GM10266 (cell line): ENCODE measurements around the gene RTL9.

Source experiments
- DNase-seq: peaks from one replicate; pipeline ENCODE4 v3.0.0; 2012; ENCODE audit errors: extremely low spot score
- TF ChIP-seq, protein P1 (sequence below): IDR thresholded peaks from 2 replicates; pipeline ENCODE4 v1.5.1; 2012; ENCODE audit warnings: mild to moderate bottlenecking, low read depth; ENCODE audit not compliant: control insufficient read depth, insufficient read depth; ENCODE audit errors: missing control alignments

RTL9 gene

DNA sequence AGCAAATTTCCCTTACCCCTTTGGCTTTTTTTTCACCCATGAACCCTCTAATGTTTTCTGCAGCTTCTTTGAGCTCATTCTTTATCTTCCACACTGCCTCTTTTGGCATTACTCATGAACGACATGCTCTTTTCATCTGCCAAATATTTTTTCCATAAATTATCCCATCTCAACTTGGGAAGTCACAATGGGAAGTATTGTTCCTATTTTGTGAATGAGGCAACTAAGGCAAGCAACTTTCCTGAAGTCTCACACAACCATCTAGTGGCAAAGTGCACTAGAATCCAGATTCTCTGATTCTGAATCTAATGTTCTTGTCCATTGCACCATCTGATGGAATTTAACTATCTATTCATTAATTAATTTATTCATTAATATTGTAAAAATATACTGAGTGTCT is 625 bp downstream of the RTL9 start:
- no peak for DNase-seq
- TF ChIP-seq, protein P1, sequence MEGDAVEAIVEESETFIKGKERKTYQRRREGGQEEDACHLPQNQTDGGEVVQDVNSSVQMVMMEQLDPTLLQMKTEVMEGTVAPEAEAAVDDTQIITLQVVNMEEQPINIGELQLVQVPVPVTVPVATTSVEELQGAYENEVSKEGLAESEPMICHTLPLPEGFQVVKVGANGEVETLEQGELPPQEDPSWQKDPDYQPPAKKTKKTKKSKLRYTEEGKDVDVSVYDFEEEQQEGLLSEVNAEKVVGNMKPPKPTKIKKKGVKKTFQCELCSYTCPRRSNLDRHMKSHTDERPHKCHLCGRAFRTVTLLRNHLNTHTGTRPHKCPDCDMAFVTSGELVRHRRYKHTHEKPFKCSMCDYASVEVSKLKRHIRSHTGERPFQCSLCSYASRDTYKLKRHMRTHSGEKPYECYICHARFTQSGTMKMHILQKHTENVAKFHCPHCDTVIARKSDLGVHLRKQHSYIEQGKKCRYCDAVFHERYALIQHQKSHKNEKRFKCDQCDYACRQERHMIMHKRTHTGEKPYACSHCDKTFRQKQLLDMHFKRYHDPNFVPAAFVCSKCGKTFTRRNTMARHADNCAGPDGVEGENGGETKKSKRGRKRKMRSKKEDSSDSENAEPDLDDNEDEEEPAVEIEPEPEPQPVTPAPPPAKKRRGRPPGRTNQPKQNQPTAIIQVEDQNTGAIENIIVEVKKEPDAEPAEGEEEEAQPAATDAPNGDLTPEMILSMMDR = no peak

DNA sequence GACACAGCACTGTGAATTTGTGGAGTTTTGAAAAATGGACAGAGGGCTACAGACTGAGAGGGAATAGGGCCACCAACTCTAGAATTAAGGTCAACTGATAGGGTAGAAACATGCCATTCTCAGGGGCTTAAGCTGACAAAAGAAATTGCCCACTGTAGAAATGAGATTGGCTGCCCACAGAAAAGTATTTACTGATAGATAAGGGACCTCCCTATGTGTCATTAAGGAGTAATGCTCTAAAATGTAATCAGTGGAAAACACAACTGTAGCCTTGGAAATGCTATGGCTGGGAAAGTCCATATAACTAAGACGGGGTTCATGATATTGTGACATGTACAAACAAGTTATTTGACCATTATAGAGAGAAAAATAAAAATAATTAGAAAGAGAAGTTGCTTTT is 4.6 kb downstream of the RTL9 start:
- TF ChIP-seq, protein P1 = no peak

DNA sequence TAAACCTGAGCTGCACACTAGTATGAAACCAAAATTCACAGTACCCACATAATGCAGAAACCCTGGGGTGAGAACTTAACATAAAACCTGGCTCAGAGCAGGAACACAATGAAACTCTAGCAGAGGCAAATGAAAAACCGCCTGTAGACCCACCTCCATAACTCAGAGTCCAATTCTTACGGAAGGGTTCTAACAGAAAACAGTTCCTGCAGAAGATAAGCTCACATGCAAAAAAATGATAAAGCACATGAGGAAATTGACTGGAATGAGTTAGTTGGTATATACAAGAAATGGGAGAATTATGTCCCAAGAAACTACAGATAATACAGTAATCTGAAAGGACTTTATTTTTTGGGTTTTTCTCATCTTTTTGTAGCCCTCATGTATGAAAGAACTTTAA is 14.7 kb downstream of the RTL9 start:
- DNase-seq = no peak
- TF ChIP-seq, protein P1 = no peak

More for the DNA sequence above, 4.6 kb downstream of the RTL9 start:
- DNase-seq = no peak

DNA sequence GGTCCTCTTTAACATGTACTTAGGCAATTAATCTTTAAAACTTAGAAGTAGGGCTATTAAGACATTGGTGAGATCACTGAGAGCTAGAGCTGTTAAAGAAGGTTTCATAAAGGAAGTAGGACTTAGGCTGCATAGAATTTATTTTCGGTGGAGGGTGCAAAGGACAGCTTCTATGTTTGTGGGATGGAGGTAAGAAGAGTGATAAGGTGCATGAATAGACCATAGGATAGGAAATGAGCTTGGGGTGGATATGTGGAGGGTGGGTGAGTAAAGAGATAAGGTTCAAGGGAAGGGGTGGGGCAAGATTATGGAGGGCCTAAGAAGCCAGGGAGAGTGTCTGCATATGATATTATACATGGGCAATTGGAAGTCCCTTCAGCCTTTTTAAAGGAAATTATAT is 15.9 kb downstream of the RTL9 start:
- TF ChIP-seq, protein P1 = no peak
- DNase-seq = no peak

DNA sequence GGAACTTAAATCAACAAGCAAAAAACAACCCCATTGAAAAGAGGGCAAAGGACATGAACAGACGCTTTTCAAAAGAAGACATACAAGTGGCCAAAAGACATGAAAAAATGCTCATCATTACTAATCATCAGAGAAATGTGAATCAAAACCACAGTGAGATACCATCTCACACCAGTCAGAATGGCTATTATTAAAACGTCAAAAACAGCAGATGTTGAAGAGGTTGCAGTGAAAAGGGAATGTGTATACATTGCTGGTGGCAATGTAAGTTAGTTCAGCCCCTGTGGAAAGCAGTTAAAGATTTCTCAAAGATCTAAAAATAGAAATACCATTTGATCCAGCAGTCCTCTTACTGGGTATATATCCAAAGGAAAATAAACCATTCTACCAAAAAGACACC is 22.6 kb downstream of the RTL9 start:
- DNase-seq = no peak

DNA sequence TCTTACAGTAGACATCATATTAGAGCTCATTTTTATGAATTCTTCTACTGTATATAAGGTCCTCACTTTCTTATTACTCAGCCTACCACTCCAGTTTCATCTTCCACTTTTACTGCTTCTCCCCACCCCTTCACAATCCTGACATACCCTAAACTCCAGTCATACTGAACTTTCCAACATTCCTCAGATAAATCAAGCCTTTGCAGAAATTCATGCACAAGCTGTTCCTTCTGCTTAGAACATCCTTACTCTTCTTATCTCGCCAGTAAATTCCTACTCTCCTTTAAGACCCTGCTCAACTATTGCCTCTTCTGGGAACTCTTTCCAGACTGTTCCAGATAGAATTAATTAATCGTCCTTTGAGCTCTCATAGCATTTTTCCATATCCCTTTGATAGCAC is 24.8 kb downstream of the RTL9 start:
- no peak for DNase-seq
- TF ChIP-seq, protein P1 = no peak

More for the DNA sequence above, 22.6 kb downstream of the RTL9 start:
- TF ChIP-seq, protein P1 = no peak

DNA sequence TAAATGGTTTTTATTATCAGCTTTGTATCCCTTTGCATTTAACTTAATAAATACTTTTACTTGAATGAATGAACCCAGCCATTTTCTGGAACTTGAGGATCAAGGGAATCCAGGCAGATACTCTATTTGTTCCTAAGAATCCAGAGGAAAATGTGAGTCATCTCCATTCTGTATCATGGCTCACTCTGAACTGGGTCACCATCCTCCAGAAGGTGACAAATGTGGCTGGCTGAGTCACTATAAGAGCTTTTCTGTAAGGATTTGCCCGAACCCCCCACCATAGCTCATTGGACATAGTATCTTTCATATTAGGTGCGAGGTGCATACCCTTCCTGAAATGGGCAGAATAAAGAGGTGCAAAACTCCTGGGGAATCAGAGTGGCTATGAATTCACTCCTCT is 25.8 kb downstream of the RTL9 start:
- DNase-seq = no peak
- TF ChIP-seq, protein P1 = no peak
